ENCODE results near the gene CCL16. TPM values are rescaled to one million over a fixed set of nuclear protein-coding genes. Genes with fewer than 3 reads are reported as not detected.

Gene CCL16
- total and polyA plus RNA-seq, 8 donors = 0.40 to 1.2 (median 0.97) TPM; not detected in 2

- Histone ChIP-seq H3K9me3 (no peaks in the 10 kb centered on the region), H3K27me3 (peaks cover 0 to 8% of the 10 kb centered on the region in 2 donors), H3K4me3 (no peak overlapping the region), H3K4me1 (no peaks in the 10 kb centered on the region), H3K27ac (no peak overlapping the region), H3K36me3 (no peaks in the 10 kb centered on the region)
- intact Hi-C loops (cut with DNase I) = no loop called here
- ATAC-seq = no peak
- DNase-seq = no peak
- no peak for TF ChIP-seq CTCF (IDR thresholded peaks at IDR 0.05)
Measured at GRCh38 chr17:35949401-35949800, 31.9 kb downstream of the CCL16 start.

- Histone ChIP-seq H3K27me3 (no peaks in the 10 kb centered on the region), H3K4me1 (no peaks in the 10 kb centered on the region), H3K27ac (no peak overlapping the region), H3K9me3 (no peaks in the 10 kb centered on the region), H3K36me3 (no peaks in the 10 kb centered on the region), H3K4me3 (no peak overlapping the region)
- ATAC-seq = no peak
- intact Hi-C loops (cut with DNase I) = no loop called here
- TF ChIP-seq CTCF (IDR thresholded peaks at IDR 0.05) = no peak
- no peak for DNase-seq
Measured at GRCh38 chr17:35948092-35948491, 33.2 kb downstream of the CCL16 start.

GRCh38 chr17:35947156-35947585 lies 34.1 kb downstream of the CCL16 start:
- Histone ChIP-seq H3K27ac (no peak overlapping the region), H3K27me3 (no peaks in the 10 kb centered on the region), H3K4me1 (no peaks in the 10 kb centered on the region), H3K4me3 (no peak overlapping the region), H3K36me3 (no peaks in the 10 kb centered on the region), H3K9me3 (no peaks in the 10 kb centered on the region)
- DNase-seq (peak in 2 of 4 donors; percentile 28 to 42), ATAC-seq (peak; percentile 94)
- peak; percentile 61 to 71 for TF ChIP-seq CTCF (IDR thresholded peaks at IDR 0.05)
- intact Hi-C loops (cut with DNase I) = no loop called here

GRCh38 chr17:35944151-35944550 lies 37.1 kb downstream of the CCL16 start:
- ATAC-seq = no peak
- no peak overlapping the region for H3K27ac ChIP-seq
- no peaks in the 10 kb centered on the region for H3K27me3 ChIP-seq
- intact Hi-C loops (cut with DNase I) = no loop called here
- no peaks in the 10 kb centered on the region for H3K36me3 ChIP-seq
- TF ChIP-seq CTCF (IDR thresholded peaks at IDR 0.05) = no peak
- no peaks in the 10 kb centered on the region for H3K4me1 ChIP-seq
- H3K4me3 ChIP-seq = no peak overlapping the region
- no peak for DNase-seq
- H3K9me3 ChIP-seq = no peaks in the 10 kb centered on the region

- H3K36me3 ChIP-seq = no peaks in the 10 kb centered on the region
- intact Hi-C loops (cut with DNase I) = no loop called here
Measured at GRCh38 chr17:35943537-35943936, 37.8 kb downstream of the CCL16 start, which contains the start of gene LYZL6. Gene LYZL6 (minus strand): TSS chr17:35943713. CDS start chr17:35939356, 4,357 bp downstream.

More at GRCh38 chr17:35943537-35943936, 37.8 kb downstream of the CCL16 start, which contains the start of gene LYZL6:
- DNase-seq (no peak), ATAC-seq (no peak)
- Histone ChIP-seq H3K27ac (no peak within 1 kb of the TSS), H3K4me3 (no peak within 1 kb of the TSS), H3K4me1 (no peaks in the 10 kb centered on the region), H3K9me3 (no peaks in the 10 kb centered on the region), H3K27me3 (no peaks in the 10 kb centered on the region)
- TF ChIP-seq CTCF (IDR thresholded peaks at IDR 0.05) = no peak
